ENCODE data around the gene PALLD. TPM values are rescaled to one million over a fixed set of nuclear protein-coding genes. Genes with fewer than 3 reads are reported as not detected.
"Not testable (repeated sequence)": the region's sequence is repeated elsewhere in the genome, so short reads cannot be mapped to it uniquely, and the experiment has no call there.

Gene PALLD
- total RNA-seq = 1,000 to 10,000 TPM; 1,036 to 2,270 (median 2,202) TPM

DNA sequence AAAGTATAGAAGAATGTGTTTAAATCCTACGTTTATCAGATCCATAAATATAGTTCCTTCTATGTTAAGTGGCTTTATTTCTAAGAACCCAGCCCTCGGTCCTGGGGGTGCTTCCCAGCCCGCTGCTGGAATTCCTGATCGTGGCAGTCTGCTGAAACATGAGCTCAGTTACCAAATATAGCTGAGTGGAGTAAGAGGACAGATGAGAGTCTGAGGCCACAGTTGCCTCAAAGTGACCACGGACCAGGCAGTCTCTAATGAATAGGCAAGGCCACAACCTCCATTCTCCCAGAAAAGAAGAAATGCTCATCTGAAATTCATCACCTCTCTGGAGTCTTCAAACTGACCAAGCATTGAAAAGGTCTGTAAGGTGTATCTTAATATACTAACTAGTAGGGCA, at the start of gene PALLD:
Gene PALLD, plus strand, starts transcription at position 219 of the 400 bp plus-strand sequence.
- whole genome bisulfite sequencing, 2 donors (ENCODE audit: low coverage in 1 of 2) = 27 to 28% methylated on average over 5 of the region's 5 CpGs
- H3K27ac ChIP-seq = no peak within 1 kb of the TSS
- no peaks in the 10 kb centered on the region for H3K4me1 ChIP-seq
- no peaks in the 10 kb centered on the region for H3K36me3 ChIP-seq
- H3K27me3 ChIP-seq = no peaks in the 10 kb centered on the region
- peak; percentile 25 for ATAC-seq
- no peak within 1 kb of the TSS for H3K4me3 ChIP-seq
- TF ChIP-seq POLR2AphosphoS5 (IDR thresholded peaks at IDR 0.05) (no peak), POLR2A (IDR thresholded peaks at IDR 0.05) (no peak), EP300 (IDR thresholded peaks at IDR 0.05) (no peak)
- TF ChIP-seq, protein P1, sequence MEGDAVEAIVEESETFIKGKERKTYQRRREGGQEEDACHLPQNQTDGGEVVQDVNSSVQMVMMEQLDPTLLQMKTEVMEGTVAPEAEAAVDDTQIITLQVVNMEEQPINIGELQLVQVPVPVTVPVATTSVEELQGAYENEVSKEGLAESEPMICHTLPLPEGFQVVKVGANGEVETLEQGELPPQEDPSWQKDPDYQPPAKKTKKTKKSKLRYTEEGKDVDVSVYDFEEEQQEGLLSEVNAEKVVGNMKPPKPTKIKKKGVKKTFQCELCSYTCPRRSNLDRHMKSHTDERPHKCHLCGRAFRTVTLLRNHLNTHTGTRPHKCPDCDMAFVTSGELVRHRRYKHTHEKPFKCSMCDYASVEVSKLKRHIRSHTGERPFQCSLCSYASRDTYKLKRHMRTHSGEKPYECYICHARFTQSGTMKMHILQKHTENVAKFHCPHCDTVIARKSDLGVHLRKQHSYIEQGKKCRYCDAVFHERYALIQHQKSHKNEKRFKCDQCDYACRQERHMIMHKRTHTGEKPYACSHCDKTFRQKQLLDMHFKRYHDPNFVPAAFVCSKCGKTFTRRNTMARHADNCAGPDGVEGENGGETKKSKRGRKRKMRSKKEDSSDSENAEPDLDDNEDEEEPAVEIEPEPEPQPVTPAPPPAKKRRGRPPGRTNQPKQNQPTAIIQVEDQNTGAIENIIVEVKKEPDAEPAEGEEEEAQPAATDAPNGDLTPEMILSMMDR (IDR thresholded peaks at IDR 0.05) = no peak
- H3K9me3 ChIP-seq = no peaks in the 10 kb centered on the region

DNA sequence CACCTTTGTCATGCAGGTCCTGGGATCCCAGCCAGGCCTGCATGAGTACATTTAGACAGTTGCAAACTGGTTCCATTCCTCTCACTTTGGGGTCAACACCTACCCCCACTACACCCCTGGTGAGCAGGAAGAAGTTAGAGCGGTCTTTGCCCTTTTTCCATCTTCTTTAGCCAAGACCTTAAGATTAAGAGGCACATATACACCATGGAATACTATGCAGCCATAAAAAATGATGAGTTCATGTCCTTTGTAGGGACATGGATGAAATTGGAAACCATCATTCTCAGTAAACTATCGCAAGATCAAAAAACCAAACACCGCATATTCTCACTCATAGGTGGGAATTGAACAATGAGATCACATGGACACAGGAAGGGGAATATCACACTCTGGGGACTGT, 47.8 kb upstream of the PALLD start:
- WGBS, 2 donors (ENCODE audit: low coverage in 1 of 2) = 100% methylated on average over 1 of the region's 3 CpGs
- not testable (repeated sequence) for H3K4me1 ChIP-seq, H3K4me3 ChIP-seq, H3K27ac ChIP-seq, H3K9me3 ChIP-seq, ATAC-seq, H3K27me3 ChIP-seq
- peaks cover 0 to 25% of the 10 kb centered on the region in 2 donors for H3K36me3 ChIP-seq

GRCh38 chr4:168449719-168450452, 47.0 kb upstream of the PALLD start:
- WGBS, 2 donors (ENCODE audit: low coverage in 1 of 2) = 63 to 71% methylated on average over 2 to 4 of the region's 5 CpGs
- Histone ChIP-seq H3K9me3 (no peaks in the 10 kb centered on the region), H3K27ac (no peak overlapping the region), H3K27me3 (no peaks in the 10 kb centered on the region), H3K4me1 (no peaks in the 10 kb centered on the region), H3K4me3 (no peak overlapping the region), H3K36me3 (peaks cover 0 to 25% of the 10 kb centered on the region in 2 donors)
- ATAC-seq = peak; percentile 89
- TF ChIP-seq, protein P1 (IDR thresholded peaks at IDR 0.05) = no peak
- TF ChIP-seq POLR2A (IDR thresholded peaks at IDR 0.05) (no peak), POLR2AphosphoS5 (IDR thresholded peaks at IDR 0.05) (no peak), EP300 (IDR thresholded peaks at IDR 0.05) (no peak)

- ATAC-seq = no peak
- Histone ChIP-seq H3K27me3 (no peaks in the 10 kb centered on the region), H3K9me3 (no peaks in the 10 kb centered on the region), H3K4me1 (no peaks in the 10 kb centered on the region), H3K27ac (peak overlapping the region in 1 of 4 donors; percentile 3), H3K36me3 (peaks cover 0 to 33% of the 10 kb centered on the region in 2 donors), H3K4me3 (no peak overlapping the region)
- TF ChIP-seq POLR2A (IDR thresholded peaks at IDR 0.05) = no peak
- TF ChIP-seq EP300 (IDR thresholded peaks at IDR 0.05) = no peak
- no peak for TF ChIP-seq POLR2AphosphoS5 (IDR thresholded peaks at IDR 0.05)
- TF ChIP-seq, protein P1 (IDR thresholded peaks at IDR 0.05) = no peak
- WGBS, 2 donors (ENCODE audit: low coverage in 1 of 2) = 79 to 89% methylated on average over 2 of the region's 2 CpGs
Observed at GRCh38 chr4:168451331-168451730, 45.5 kb upstream of the PALLD start.

DNA sequence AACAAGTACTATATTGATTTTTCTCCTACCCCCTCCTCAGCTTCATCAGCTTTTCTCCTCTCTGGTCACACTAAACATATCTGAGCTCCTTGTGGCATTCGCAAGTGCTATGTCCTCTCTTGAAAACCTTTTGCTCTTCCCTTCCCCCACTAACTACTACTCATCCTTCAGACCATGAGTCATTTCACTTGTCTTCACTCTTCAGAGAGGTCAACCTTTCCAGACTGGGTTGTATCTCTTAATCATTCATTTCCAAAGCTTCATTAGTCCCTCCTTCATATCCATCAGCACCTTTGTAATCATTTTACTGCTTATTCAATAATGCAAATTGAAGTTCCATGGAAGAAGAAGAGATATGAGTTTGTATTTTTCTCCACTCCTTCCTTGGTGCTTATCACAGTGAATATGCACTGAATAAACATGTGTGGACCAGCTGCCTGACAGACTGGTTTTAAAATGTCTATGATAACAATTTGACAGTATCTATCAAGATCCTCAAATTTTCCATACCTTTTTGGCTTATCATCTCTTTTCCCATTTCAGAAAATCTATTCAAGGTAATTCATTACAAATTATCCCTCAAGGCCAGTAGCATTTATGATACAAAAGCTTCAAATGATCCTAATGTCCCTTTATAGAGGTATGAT, 45.0 kb upstream of the PALLD start:
- TF ChIP-seq POLR2AphosphoS5 (IDR thresholded peaks at IDR 0.05) (no peak), POLR2A (IDR thresholded peaks at IDR 0.05) (no peak), EP300 (IDR thresholded peaks at IDR 0.05) (no peak)
- TF ChIP-seq, protein P1 (IDR thresholded peaks at IDR 0.05) = no peak
- H3K4me1 ChIP-seq = no peaks in the 10 kb centered on the region
- no peaks in the 10 kb centered on the region for H3K9me3 ChIP-seq
- ATAC-seq = no peak
- no peak overlapping the region for H3K4me3 ChIP-seq
- no peak overlapping the region for H3K27ac ChIP-seq
- H3K36me3 ChIP-seq = peaks cover 0 to 33% of the 10 kb centered on the region in 2 donors
- H3K27me3 ChIP-seq = no peaks in the 10 kb centered on the region
- 80 to 85% methylated on average over 1 of the region's 1 CpG for WGBS, 2 donors (ENCODE audit: low coverage in 1 of 2)

Measured in gastroesophageal sphincter (tissue), 4 donors.